ENCODE results near the gene ARL14. TPM values are rescaled to one million over a fixed set of nuclear protein-coding genes. Genes with fewer than 3 reads are reported as not detected.

ARL14 gene
- total RNA-seq, 2 donors from 2014 or later, result 0.85 TPM; not detected in 1

DNA sequence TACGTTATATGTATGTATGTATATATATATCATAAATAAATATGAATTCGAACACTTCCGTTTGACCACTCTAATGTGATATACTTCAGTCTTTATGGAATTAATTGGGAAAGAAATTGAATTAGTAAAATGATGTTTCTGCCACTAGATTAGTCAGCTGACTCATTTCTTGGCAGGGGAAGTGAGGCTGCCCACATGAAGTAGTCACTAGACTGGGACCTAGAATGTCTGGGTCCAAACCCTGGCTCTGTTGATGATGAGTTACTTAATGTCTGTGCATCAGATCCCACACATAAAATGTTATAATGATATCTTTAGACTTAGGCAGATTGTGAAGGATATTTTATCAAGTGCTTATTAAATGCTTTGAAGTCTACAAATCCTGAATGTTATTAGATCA is 27.4 kb upstream of the ARL14 start:
- H3K9me3 ChIP-seq, result no peaks in the 10 kb centered on the region

GRCh38 chr3:160653512-160653911 is 23.4 kb upstream of the ARL14 start:
- no peaks in the 10 kb centered on the region for H3K36me3 ChIP-seq
- no peak for DNase-seq (ENCODE audit: low spot score)
- no peak overlapping the region for H3K27ac ChIP-seq
- H3K27me3 ChIP-seq (replicated peaks; ENCODE audit: insufficient read depth), result no peaks in the 10 kb centered on the region
- TF ChIP-seq, protein P1, sequence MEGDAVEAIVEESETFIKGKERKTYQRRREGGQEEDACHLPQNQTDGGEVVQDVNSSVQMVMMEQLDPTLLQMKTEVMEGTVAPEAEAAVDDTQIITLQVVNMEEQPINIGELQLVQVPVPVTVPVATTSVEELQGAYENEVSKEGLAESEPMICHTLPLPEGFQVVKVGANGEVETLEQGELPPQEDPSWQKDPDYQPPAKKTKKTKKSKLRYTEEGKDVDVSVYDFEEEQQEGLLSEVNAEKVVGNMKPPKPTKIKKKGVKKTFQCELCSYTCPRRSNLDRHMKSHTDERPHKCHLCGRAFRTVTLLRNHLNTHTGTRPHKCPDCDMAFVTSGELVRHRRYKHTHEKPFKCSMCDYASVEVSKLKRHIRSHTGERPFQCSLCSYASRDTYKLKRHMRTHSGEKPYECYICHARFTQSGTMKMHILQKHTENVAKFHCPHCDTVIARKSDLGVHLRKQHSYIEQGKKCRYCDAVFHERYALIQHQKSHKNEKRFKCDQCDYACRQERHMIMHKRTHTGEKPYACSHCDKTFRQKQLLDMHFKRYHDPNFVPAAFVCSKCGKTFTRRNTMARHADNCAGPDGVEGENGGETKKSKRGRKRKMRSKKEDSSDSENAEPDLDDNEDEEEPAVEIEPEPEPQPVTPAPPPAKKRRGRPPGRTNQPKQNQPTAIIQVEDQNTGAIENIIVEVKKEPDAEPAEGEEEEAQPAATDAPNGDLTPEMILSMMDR (IDR thresholded peaks at IDR 0.05), result no peak
- no peak for ATAC-seq (ENCODE audit: insufficient number of reproducible peaks, low FRiP score, low read depth)
- H3K4me3 ChIP-seq, result no peak overlapping the region
- H3K4me1 ChIP-seq (ENCODE audit: control insufficient read depth in 1 of 2, low read depth in 2 of 2), result no peaks in the 10 kb centered on the region
- H3K9me3 ChIP-seq, result no peaks in the 10 kb centered on the region

More for the DNA sequence above, 27.4 kb upstream of the ARL14 start:
- Histone ChIP-seq H3K4me3 (no peak overlapping the region), H3K27me3 (replicated peaks; ENCODE audit: insufficient read depth) (no peaks in the 10 kb centered on the region), H3K27ac (no peak overlapping the region), H3K36me3 (no peaks in the 10 kb centered on the region), H3K4me1 (ENCODE audit: control insufficient read depth in 1 of 2, low read depth in 2 of 2) (no peaks in the 10 kb centered on the region)
- TF ChIP-seq, protein P1 (IDR thresholded peaks at IDR 0.05), result no peak
- no peak for DNase-seq (ENCODE audit: low spot score)
- no peak for ATAC-seq (ENCODE audit: insufficient number of reproducible peaks, low FRiP score, low read depth)

DNA sequence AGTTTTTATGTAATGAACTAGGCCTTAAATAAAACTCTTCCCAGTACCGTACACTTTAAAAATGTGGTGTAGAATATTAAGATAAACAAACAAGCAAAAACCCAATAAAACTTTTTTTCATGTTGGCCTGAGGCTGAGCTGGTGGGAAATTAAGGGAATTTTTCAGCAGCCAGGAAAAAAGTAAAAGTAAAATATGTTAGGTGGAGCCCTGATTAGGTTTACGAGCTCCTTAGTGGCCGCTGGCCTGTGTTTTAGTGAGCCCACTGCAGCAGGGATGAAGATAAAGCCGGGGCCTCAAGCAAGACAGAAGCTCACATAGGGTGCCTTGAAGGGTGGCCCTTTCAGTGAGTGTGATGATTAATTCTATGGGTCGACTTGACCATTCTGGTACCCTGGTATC is 16.1 kb upstream of the ARL14 start:
- ATAC-seq (ENCODE audit: insufficient number of reproducible peaks, low FRiP score, low read depth), result no peak
- H3K4me1 ChIP-seq (ENCODE audit: control insufficient read depth in 1 of 2, low read depth in 2 of 2), result no peaks in the 10 kb centered on the region

GRCh38 chr3:160661660-160662059 is 15.3 kb upstream of the ARL14 start:
- no peaks in the 10 kb centered on the region for H3K9me3 ChIP-seq
- TF ChIP-seq, protein P1 (IDR thresholded peaks at IDR 0.05), result no peak
- ATAC-seq (ENCODE audit: insufficient number of reproducible peaks, low FRiP score, low read depth) (no peak), DNase-seq (ENCODE audit: low spot score) (no peak)
- H3K4me1 ChIP-seq (ENCODE audit: control insufficient read depth in 1 of 2, low read depth in 2 of 2), result no peaks in the 10 kb centered on the region
- no peaks in the 10 kb centered on the region for H3K27me3 ChIP-seq (replicated peaks; ENCODE audit: insufficient read depth)
- no peak overlapping the region for H3K27ac ChIP-seq
- no peaks in the 10 kb centered on the region for H3K36me3 ChIP-seq
- H3K4me3 ChIP-seq, result no peak overlapping the region

More for the DNA sequence above, 16.1 kb upstream of the ARL14 start:
- no peak for DNase-seq (ENCODE audit: low spot score)
- Histone ChIP-seq H3K9me3 (no peaks in the 10 kb centered on the region), H3K27ac (no peak overlapping the region), H3K27me3 (replicated peaks; ENCODE audit: insufficient read depth) (no peaks in the 10 kb centered on the region), H3K36me3 (no peaks in the 10 kb centered on the region), H3K4me3 (no peak overlapping the region)
- TF ChIP-seq, protein P1 (IDR thresholded peaks at IDR 0.05), result no peak

- H3K4me1 ChIP-seq (ENCODE audit: control insufficient read depth in 1 of 2, low read depth in 2 of 2), result no peaks in the 10 kb centered on the region
- ATAC-seq (ENCODE audit: insufficient number of reproducible peaks, low FRiP score, low read depth) (no peak), DNase-seq (ENCODE audit: low spot score) (no peak)
- no peaks in the 10 kb centered on the region for H3K36me3 ChIP-seq
- H3K27me3 ChIP-seq (replicated peaks; ENCODE audit: insufficient read depth), result no peaks in the 10 kb centered on the region
- H3K4me3 ChIP-seq, result no peak overlapping the region
- TF ChIP-seq, protein P1 (IDR thresholded peaks at IDR 0.05), result no peak
- no peak overlapping the region for H3K27ac ChIP-seq
- no peaks in the 10 kb centered on the region for H3K9me3 ChIP-seq
These were observed 11.7 kb upstream of the ARL14 start for GRCh38 chr3:160665231-160665630.

Data from thoracic aorta (tissue), 2 donors.